ENCODE measurements around the gene ACSS2.
"Not testable (repeated sequence)": the region's sequence is repeated elsewhere in the genome, so short reads cannot be mapped to it uniquely, and the experiment has no call there.

ACSS2 gene

GRCh38 chr20:34873583-34874093, 2.8 kb upstream of the ACSS2 start:
- no peaks in the 10 kb centered on the region for H3K9me3 ChIP-seq
- 0 out of 2 replicates have a peak, but pooled peaks cover 3% of the 10 kb centered on the region for H3K27me3 ChIP-seq
- H3K4me2 ChIP-seq, result no peak overlapping the region; the same call in 1 of the 2 replicates
- H3K27ac ChIP-seq, result no peak overlapping the region
- no peaks in the 10 kb centered on the region for H4K20me1 ChIP-seq
- H3K36me3 ChIP-seq, result no peaks in the 10 kb centered on the region
- TF ChIP-seq Cebpa-rat (IDR thresholded peaks at IDR 0.05), result no peak
- H3K4me3 ChIP-seq, result no peak overlapping the region
- peaks cover 26% of the 10 kb centered on the region for H3K4me1 ChIP-seq
- no peak overlapping the region for H3K9ac ChIP-seq

DNA sequence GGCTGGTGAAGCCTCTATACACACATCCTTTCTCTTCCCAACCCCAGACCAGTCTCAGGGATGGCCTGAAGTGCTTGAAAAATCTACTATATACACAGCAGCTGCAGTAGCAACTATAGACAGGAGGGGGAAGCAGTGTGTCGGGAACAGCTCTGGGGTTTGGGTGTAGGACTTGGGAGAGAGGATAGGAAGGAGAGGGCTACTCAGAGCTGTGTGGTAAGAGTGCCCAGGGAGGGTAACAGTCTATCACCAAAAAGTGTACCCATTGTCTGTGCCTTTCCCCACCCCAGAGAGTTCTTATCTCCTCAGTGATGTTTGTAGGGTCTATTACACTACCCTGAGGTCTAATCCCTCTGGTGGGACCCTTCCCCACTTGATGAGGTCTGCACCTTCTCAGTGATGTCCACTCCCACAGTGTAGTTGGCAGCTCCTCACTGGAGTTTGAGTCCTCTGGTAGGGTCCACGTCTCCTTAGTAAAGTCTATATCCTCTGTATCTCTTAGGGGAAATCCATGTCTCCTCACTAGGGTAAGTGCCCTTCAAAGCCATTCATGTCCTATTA, 2.2 kb upstream of the ACSS2 start:
- Histone ChIP-seq H3K9me3 (no peaks in the 10 kb centered on the region), H3K4me3 (no peak overlapping the region), H3K27ac (no peak overlapping the region), H3K27me3 (0 out of 2 replicates have a peak, but pooled peaks cover 3% of the 10 kb centered on the region), H3K4me1 (peaks cover 26% of the 10 kb centered on the region), H3K4me2 (no peak overlapping the region), H3K9ac (no peak overlapping the region), H4K20me1 (no peaks in the 10 kb centered on the region), H3K36me3 (no peaks in the 10 kb centered on the region)
- no peak for TF ChIP-seq Cebpa-rat (IDR thresholded peaks at IDR 0.05)

- no peak for TF ChIP-seq Cebpa-rat (IDR thresholded peaks at IDR 0.05)
- Histone ChIP-seq H3K9ac (peak overlapping the region; percentile 12; the same call in 1 of the 2 replicates), H4K20me1 (no peaks in the 10 kb centered on the region)
These were observed 588 bp upstream of the ACSS2 start for GRCh38 chr20:34875642-34876405.

GRCh38 chr20:34880215-34880850, 3.9 kb downstream of the ACSS2 start:
- H3K27me3 ChIP-seq, result no peaks in the 10 kb centered on the region
- no peaks in the 10 kb centered on the region for H3K9me3 ChIP-seq
- H3K36me3 ChIP-seq, result peaks cover 33% of the 10 kb centered on the region
- no peak overlapping the region for H3K9ac ChIP-seq
- H3K4me3 ChIP-seq, result no peak overlapping the region
- H3K4me2 ChIP-seq, result no peak overlapping the region
- H3K4me1 ChIP-seq, result peaks cover 15% of the 10 kb centered on the region
- no peak for TF ChIP-seq Cebpa-rat (IDR thresholded peaks at IDR 0.05)
- H3K27ac ChIP-seq, result no peak overlapping the region
- H4K20me1 ChIP-seq, result no peaks in the 10 kb centered on the region

More at GRCh38 chr20:34875642-34876405, 588 bp upstream of the ACSS2 start:
- peak overlapping the region; percentile 86 for H3K4me2 ChIP-seq
- peak overlapping the region; percentile 84 for H3K4me3 ChIP-seq
- H3K36me3 ChIP-seq, result no peaks in the 10 kb centered on the region
- H3K9me3 ChIP-seq, result no peaks in the 10 kb centered on the region
- H3K4me1 ChIP-seq, result peaks cover 26% of the 10 kb centered on the region
- H3K27ac ChIP-seq, result no peak overlapping the region
- 0 out of 2 replicates have a peak, but pooled peaks cover 3% of the 10 kb centered on the region for H3K27me3 ChIP-seq

DNA sequence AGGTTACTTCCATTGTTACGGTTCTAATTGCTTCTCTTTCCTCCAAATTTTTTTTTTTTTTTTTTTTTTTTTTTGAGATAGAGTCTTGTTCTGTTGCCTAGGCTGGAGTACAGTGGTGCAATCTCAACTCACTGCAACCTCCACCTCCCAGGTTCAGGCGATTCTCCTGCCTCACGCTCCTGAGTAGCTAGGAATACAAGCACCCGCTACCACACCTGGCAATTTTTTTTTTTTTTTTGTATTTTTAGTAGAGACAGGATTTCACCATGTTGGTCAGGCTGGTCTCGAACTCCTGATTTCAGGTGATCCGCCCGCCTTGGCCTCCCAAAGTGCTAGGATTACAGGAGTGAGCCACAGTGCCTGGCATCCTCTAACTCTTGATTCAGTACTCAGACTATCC, 4.6 kb downstream of the ACSS2 start:
- H3K4me3 ChIP-seq, H3K9me3 ChIP-seq, H3K4me1 ChIP-seq, H3K27me3 ChIP-seq, H3K9ac ChIP-seq, H3K4me2 ChIP-seq, H4K20me1 ChIP-seq, H3K27ac ChIP-seq: not testable (repeated sequence)
- H3K36me3 ChIP-seq, result peaks cover 36% of the 10 kb centered on the region

GRCh38 chr20:34881689-34882088, 5.3 kb downstream of the ACSS2 start:
- Histone ChIP-seq H4K20me1 (no peaks in the 10 kb centered on the region), H3K4me3 (no peak overlapping the region), H3K36me3 (peaks cover 36% of the 10 kb centered on the region), H3K9ac (no peak overlapping the region), H3K4me2 (no peak overlapping the region), H3K4me1 (peaks cover 7% of the 10 kb centered on the region), H3K9me3 (no peaks in the 10 kb centered on the region), H3K27me3 (no peaks in the 10 kb centered on the region), H3K27ac (no peak overlapping the region)
- TF ChIP-seq Cebpa-rat (IDR thresholded peaks at IDR 0.05), result no peak

GRCh38 chr20:34883087-34883688, 6.8 kb downstream of the ACSS2 start:
- Histone ChIP-seq H3K27ac (no peak overlapping the region), H3K27me3 (no peaks in the 10 kb centered on the region), H3K4me2 (no peak overlapping the region), H3K36me3 (peaks cover 36% of the 10 kb centered on the region), H4K20me1 (no peaks in the 10 kb centered on the region), H3K4me1 (peaks cover 2% of the 10 kb centered on the region), H3K4me3 (no peak overlapping the region), H3K9me3 (no peaks in the 10 kb centered on the region), H3K9ac (no peak overlapping the region)
- no peak for TF ChIP-seq Cebpa-rat (IDR thresholded peaks at IDR 0.05)

DNA sequence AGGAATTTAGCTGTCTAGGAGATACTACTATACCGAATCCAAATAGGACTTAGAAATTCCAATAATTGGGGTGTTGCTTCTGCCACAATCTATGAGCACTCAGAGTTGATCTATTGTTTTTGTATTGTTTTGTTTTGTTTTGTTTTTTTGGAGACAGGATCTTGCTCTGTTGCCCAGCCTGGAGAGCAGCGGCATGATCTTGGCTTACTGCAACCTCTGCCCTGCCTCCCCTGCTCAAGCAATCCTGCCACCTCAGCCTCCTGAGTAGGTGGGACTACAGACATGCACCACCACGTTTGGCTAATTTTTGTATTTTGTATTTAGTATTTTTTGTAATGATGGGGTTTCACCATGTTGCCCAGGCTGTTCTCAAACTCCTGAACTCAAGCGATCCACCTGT, 7.4 kb downstream of the ACSS2 start:
- no peak for TF ChIP-seq Cebpa-rat (IDR thresholded peaks at IDR 0.05)
- Histone ChIP-seq H4K20me1 (no peaks in the 10 kb centered on the region), H3K4me1 (peaks cover 9% of the 10 kb centered on the region), H3K27me3 (no peaks in the 10 kb centered on the region), H3K27ac (no peak overlapping the region), H3K9ac (no peak overlapping the region), H3K4me2 (no peak overlapping the region), H3K4me3 (no peak overlapping the region), H3K36me3 (peaks cover 36% of the 10 kb centered on the region), H3K9me3 (no peaks in the 10 kb centered on the region)

DNA sequence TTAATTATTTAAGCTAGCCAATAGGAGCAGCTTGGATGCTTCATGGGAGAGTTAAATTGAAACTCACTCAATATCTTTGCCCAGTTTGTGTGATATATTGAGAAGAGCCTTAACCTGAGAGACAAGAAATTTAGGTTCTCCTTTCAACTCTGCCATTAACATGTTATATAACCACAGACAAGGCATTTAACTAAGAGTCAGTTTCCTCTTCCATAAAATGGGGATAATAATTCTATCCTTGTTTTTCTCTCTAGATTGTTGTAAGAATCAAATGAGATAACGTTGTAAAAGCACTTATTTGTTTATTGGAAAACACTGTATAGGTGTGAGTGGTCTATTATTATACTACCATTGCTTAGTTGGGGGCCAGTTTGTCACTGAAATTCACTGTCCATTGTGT, 7.8 kb downstream of the ACSS2 start:
- no peak for TF ChIP-seq Cebpa-rat (IDR thresholded peaks at IDR 0.05)
- no peak overlapping the region for H3K4me3 ChIP-seq
- no peak overlapping the region for H3K9ac ChIP-seq
- H3K36me3 ChIP-seq, result peaks cover 36% of the 10 kb centered on the region
- H3K4me1 ChIP-seq, result peaks cover 13% of the 10 kb centered on the region
- H3K27ac ChIP-seq, result no peak overlapping the region
- no peaks in the 10 kb centered on the region for H4K20me1 ChIP-seq
- no peak overlapping the region for H3K4me2 ChIP-seq
- no peaks in the 10 kb centered on the region for H3K27me3 ChIP-seq
- no peaks in the 10 kb centered on the region for H3K9me3 ChIP-seq
